Measurements from ENCODE around the gene TNKS1BP1.

Gene TNKS1BP1

GRCh38 chr11:57251491-57252104 lies 73.2 kb downstream of the TNKS1BP1 start:
- DNase-seq (ENCODE audit: low read depth): peak; percentile 28

GRCh38 chr11:57251037-57251436 lies 73.7 kb downstream of the TNKS1BP1 start:
- DNase-seq (ENCODE audit: low read depth): no peak

Data from stromal cell of bone marrow (primary cell).